Measurements from ENCODE around the gene ACAD10.

GRCh38 chr12:111792155-111792855 lies 106.5 kb downstream of the ACAD10 start:
- no peak for TF ChIP-seq CTCF (IDR thresholded peaks at IDR 0.05; ENCODE audit: poor library complexity)
- no peak for TF ChIP-seq EZH2 (IDR thresholded peaks at IDR 0.05; ENCODE audit: borderline replicate concordance)

Data from hepatocyte (in vitro differentiated cells).